ENCODE results near the gene PODXL2.

PODXL2 gene

GRCh38 chr3:127676921-127677351 lies 48.0 kb downstream of the PODXL2 start:
- Histone ChIP-seq H3K9ac (ENCODE audit: low read depth, low read length) (no peak overlapping the region), H3K4me3 (ENCODE audit: low read depth in 1 of 2, low read length in 2 of 2) (no peak overlapping the region), H3K4me2 (ENCODE audit: insufficient read depth, low read length) (no peak overlapping the region), H3K9me3 (ENCODE audit: insufficient read depth, low read length, severe bottlenecking) (no peaks in the 10 kb centered on the region), H3K27ac (ENCODE audit: low read length) (no peak overlapping the region), H3K79me2 (ENCODE audit: insufficient read depth, low read length) (peaks cover 12% of the 10 kb centered on the region), H2AFZ (ENCODE audit: low read depth, low read length) (no peak overlapping the region), H3K36me3 (ENCODE audit: insufficient read depth, low read length) (peaks cover 34% of the 10 kb centered on the region), H3K4me1 (ENCODE audit: insufficient read depth, low read length) (peaks cover 14% of the 10 kb centered on the region), H4K20me1 (ENCODE audit: insufficient read depth, low read length) (peaks cover 3% of the 10 kb centered on the region), H3K27me3 (ENCODE audit: insufficient read depth, low read length, poor library complexity) (no peaks in the 10 kb centered on the region)
- ATAC-seq (ENCODE audit: insufficient read depth, low read depth) (no peak), DNase-seq (no peak)
- no peak for TF ChIP-seq CTCF (IDR thresholded peaks at IDR 0.05; ENCODE audit: borderline replicate concordance, extremely low read depth, low read length, poor library complexity, severe bottlenecking)
- no peak for TF ChIP-seq EZH2 (IDR thresholded peaks at IDR 0.05; ENCODE audit: borderline replicate concordance, low read depth, low read length, severe bottlenecking)

GRCh38 chr3:127677541-127678314 lies 48.7 kb downstream of the PODXL2 start:
- Histone ChIP-seq H3K4me3 (ENCODE audit: low read depth in 1 of 2, low read length in 2 of 2) (no peak overlapping the region), H3K9ac (ENCODE audit: low read depth, low read length) (no peak overlapping the region), H2AFZ (ENCODE audit: low read depth, low read length) (no peak overlapping the region), H3K9me3 (ENCODE audit: insufficient read depth, low read length, severe bottlenecking) (no peaks in the 10 kb centered on the region), H3K79me2 (ENCODE audit: insufficient read depth, low read length) (peaks cover 7% of the 10 kb centered on the region; the same call in 1 of the 2 replicates), H3K27ac (ENCODE audit: low read length) (no peak overlapping the region), H3K4me1 (ENCODE audit: insufficient read depth, low read length) (peaks cover 11% of the 10 kb centered on the region), H3K4me2 (ENCODE audit: insufficient read depth, low read length) (no peak overlapping the region), H3K27me3 (ENCODE audit: insufficient read depth, low read length, poor library complexity) (no peaks in the 10 kb centered on the region), H3K36me3 (ENCODE audit: insufficient read depth, low read length) (peaks cover 34% of the 10 kb centered on the region), H4K20me1 (ENCODE audit: insufficient read depth, low read length) (peaks cover 3% of the 10 kb centered on the region)
- ATAC-seq (ENCODE audit: insufficient read depth, low read depth) = no peak
- TF ChIP-seq EZH2 (IDR thresholded peaks at IDR 0.05; ENCODE audit: borderline replicate concordance, low read depth, low read length, severe bottlenecking) = no peak
- no peak for TF ChIP-seq CTCF (IDR thresholded peaks at IDR 0.05; ENCODE audit: borderline replicate concordance, extremely low read depth, low read length, poor library complexity, severe bottlenecking)
- DNase-seq = no peak

GRCh38 chr3:127678315-127678599 lies 49.3 kb downstream of the PODXL2 start:
- Histone ChIP-seq H3K79me2 (ENCODE audit: insufficient read depth, low read length) (peaks cover 4% of the 10 kb centered on the region; the same call in 1 of the 2 replicates), H3K4me2 (ENCODE audit: insufficient read depth, low read length) (no peak overlapping the region), H3K4me3 (ENCODE audit: low read depth in 1 of 2, low read length in 2 of 2) (no peak overlapping the region), H3K4me1 (ENCODE audit: insufficient read depth, low read length) (peaks cover 10% of the 10 kb centered on the region), H2AFZ (ENCODE audit: low read depth, low read length) (no peak overlapping the region), H3K27ac (ENCODE audit: low read length) (no peak overlapping the region), H3K9me3 (ENCODE audit: insufficient read depth, low read length, severe bottlenecking) (no peaks in the 10 kb centered on the region), H4K20me1 (ENCODE audit: insufficient read depth, low read length) (peaks cover 3% of the 10 kb centered on the region), H3K27me3 (ENCODE audit: insufficient read depth, low read length, poor library complexity) (no peaks in the 10 kb centered on the region), H3K36me3 (ENCODE audit: insufficient read depth, low read length) (peaks cover 34% of the 10 kb centered on the region), H3K9ac (ENCODE audit: low read depth, low read length) (no peak overlapping the region)
- ATAC-seq (ENCODE audit: insufficient read depth, low read depth) (no peak), DNase-seq (no peak)
- TF ChIP-seq EZH2 (IDR thresholded peaks at IDR 0.05; ENCODE audit: borderline replicate concordance, low read depth, low read length, severe bottlenecking) (no peak), CTCF (IDR thresholded peaks at IDR 0.05; ENCODE audit: borderline replicate concordance, extremely low read depth, low read length, poor library complexity, severe bottlenecking) (no peak)

Data from DND-41 (cell line).